HG02571 (cell line): ENCODE data around the gene DPH7.
A peak's percentile ranks its signal among the peaks of the same experiment; 100 is the strongest.
"Not testable (repeated sequence)": the region's sequence is repeated elsewhere in the genome, so short reads cannot be mapped to it uniquely, and the experiment has no call there.

Source experiments
- ATAC-seq: cut with Tn5 transposase; IDR thresholded peaks from one replicate; pipeline ENCODE4 v1.9.1; 2021; ENCODE audit warnings: mild to moderate bottlenecking, moderate library complexity; ENCODE audit not compliant: unreplicated experiment

The DPH7 gene

GRCh38 chr9:137578518-137579258 is at the start of gene DPH7:
Gene DPH7 (minus strand): TSS chr9:137578925. CDS start chr9:137578777, 148 bp downstream.
- ATAC-seq, result peak; percentile 88

DNA sequence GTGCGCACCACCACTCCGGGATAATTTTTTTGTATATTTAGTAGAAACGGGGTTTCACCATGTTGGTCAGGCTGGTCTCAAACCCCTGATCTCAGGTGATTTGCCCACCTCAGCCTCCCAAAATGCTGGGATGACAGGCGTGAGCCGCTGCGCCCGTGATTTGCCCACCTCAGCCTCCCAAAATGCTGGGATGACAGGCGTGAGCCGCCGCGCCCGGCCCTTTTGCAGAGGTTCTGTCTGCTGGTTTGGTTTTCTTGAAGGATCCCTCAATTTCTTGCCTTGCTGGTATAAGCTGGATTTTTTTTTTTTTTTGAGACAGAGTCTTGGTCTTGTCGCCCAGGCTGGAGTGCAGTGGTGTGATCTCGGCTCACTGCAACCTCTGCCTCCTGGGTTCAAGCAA is 48.7 kb upstream of the DPH7 start:
- not testable (repeated sequence) for ATAC-seq

GRCh38 chr9:137626464-137626863 is 47.7 kb upstream of the DPH7 start:
- no peak for ATAC-seq

DNA sequence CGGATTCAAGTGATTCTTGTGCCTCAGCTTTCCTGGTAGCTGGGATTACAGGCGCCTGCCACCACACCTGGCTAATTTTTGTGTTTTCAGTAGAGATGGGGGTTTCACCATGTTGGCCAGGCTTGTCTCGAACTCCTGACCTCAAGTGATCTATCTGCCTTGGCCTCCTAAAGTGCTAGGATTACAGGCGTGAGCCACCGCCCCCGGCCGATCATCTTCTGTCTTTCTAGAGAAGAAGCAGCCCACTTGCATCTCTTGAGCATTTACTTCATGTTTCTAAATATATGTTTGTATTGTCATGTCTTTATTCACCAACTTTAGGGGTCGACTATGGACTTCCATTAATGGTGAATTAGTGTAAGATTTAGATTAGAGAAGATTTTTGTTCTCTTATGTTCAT is 43.5 kb upstream of the DPH7 start:
- ATAC-seq, result not testable (repeated sequence)

DNA sequence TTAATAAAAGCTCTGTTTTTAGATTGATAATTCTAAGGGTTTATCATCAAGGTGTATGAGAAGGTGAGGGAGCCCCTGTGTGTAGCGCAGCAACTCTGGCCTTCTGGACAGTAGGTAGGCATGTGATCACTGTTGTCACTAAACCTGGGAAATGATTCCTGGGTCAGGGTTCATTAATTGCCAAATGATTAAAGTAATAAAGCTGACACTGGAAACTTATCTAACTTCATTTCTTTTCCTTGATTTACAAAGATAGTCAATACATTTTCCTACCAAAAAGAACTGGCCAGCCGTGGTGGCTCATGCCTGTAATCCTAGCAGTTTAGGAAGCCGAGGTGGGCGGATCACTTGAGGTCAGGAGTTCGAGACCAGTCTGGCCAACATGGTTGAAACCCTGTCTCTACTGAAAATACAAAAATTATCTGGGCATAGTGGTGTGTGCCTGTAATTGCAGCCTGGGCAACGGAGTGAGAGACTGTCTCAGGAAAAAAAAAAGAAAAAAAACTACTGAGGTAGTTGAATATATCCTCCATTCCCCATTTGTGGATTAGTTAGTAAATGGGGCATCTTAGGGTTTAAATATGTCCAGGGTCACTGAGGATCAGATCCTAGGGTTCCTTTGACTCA is 42.5 kb upstream of the DPH7 start:
- no peak for ATAC-seq

GRCh38 chr9:137620581-137620980 is 41.9 kb upstream of the DPH7 start:
- no peak for ATAC-seq

GRCh38 chr9:137620048-137620405 is 41.3 kb upstream of the DPH7 start:
- ATAC-seq, result no peak

- ATAC-seq, result peak; percentile 6
Observed at GRCh38 chr9:137619240-137620047, 40.7 kb upstream of the DPH7 start.

GRCh38 chr9:137618105-137619067 is 39.7 kb upstream of the DPH7 start, which contains the start of gene EHMT1:
Gene EHMT1 (plus strand): TSS chr9:137619005. CDS start chr9:137619029, 24 bp downstream.
- ATAC-seq, result peak; percentile 72

- no peak for ATAC-seq
Observed at GRCh38 chr9:137615387-137615871, 36.7 kb upstream of the DPH7 start.

DNA sequence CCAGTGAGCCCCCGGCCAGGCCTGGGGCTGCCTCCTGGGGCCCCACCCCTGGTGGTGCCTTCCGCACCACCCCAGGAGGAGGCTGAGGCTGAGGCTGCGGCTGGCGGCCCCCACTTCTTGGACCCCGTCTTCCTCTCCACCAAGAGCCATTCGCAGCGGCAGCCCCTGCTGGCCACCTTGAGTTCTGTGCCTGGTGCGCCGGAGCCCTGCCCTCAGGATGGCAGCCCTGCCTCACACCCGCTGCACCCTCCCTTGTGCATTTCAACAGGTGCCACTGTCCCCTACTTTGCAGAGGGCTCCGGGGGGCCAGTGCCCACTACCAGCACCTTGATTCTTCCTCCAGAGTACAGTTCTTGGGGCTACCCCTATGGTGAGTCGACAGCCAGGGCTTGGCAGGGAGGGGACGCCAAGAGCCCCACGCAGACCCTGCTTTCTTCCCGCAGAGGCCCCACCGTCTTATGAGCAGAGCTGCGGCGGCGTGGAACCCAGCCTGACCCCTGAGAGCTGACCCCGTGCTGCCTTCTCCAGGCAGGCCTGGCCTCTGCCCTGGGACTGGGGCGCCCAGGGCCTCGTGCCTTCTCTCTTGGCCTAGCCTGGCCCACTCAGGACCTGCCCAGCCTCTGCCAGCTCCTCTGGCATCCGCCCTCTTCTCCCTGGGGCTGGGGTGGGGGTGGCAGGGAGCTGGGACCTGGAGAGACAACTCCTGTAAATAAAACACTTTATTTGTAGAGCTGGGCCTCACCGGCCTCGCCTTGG is 36.1 kb upstream of the DPH7 start:
- no peak for ATAC-seq

DNA sequence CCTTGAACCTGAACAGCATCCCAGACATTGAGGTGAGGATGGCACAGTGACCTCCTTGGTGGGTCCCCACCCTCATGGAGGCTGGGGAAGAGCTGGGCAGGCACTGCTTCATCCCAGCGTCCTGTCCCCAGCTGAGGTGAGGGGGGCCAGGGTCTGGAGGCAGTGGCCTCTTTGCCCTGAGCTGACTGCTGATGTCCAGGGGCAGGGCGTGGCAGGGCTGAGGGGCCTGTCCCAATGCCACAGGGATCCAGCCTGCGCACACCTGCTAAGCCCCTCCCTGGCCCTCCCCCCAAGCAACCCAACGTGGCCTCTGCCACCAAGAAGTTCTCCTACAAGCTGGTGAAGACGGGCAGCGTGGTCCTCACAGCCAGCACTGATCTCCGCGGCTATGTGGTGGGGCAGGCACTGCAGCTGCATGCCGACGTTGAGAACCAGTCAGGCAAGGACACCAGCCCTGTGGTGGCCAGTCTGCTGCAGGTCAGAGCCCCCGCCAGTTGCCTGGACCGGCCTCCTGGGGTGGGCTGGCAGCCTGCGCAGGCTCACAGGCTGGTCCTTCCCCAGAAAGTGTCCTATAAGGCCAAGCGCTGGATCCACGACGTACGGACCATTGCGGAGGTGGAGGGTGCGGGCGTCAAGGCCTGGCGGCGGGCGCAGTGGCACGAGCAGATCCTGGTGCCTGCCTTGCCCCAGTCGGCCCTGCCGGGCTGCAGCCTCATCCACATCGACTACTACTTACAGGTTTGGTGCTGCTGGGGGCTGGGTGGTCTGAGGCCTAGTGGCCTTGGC is 35.2 kb upstream of the DPH7 start:
- no peak for ATAC-seq

GRCh38 chr9:137613259-137613658 is 34.5 kb upstream of the DPH7 start:
- ATAC-seq, result no peak

DNA sequence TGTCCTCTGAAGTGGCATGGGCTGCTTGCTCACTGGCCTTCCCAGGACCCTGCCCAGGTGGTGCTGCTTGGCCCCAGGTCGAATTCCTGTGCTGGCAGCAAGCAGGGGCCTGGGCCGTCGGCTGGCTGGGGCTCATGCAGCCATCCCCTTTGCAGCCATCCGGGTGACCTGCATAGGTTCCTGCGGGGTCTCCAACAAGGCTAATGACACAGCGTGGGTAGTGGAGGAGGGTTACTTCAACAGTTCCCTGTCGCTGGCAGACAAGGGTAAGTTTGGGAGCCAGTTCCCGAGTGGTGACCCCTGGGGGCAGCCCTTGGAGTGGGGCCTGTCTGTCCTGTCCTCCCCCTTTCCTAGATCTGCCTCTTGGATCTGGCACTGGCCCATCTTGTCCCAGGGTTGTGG is 34.0 kb upstream of the DPH7 start:
- no peak for ATAC-seq

- no peak for ATAC-seq
Observed at GRCh38 chr9:137611623-137612609, 33.2 kb upstream of the DPH7 start.

GRCh38 chr9:137610944-137611343 is 32.2 kb upstream of the DPH7 start:
- ATAC-seq, result no peak

- ATAC-seq, result no peak
Observed at GRCh38 chr9:137607141-137607857, 28.6 kb upstream of the DPH7 start.
